NOMO-1 (cell line): Measurements from ENCODE around the gene NUMA1.

Experiments used
- DNase-seq, 2 experiments: peaks; one replicate each; lab custom pipeline; 2025; ENCODE audit not compliant: unreplicated experiment in 2 of 2; lab: John Stamatoyannopoulos, UW

The NUMA1 gene

GRCh38 chr11:72102946-72103753, 22.8 kb upstream of the NUMA1 start, which contains the start of gene LAMTOR1:
TSS of gene LAMTOR1 (minus strand) at chr11:72103297. CDS start at chr11:72103224, 73 bp downstream.
- peak; percentile 94 to 98 for DNase-seq

- DNase-seq: peak in 1 of 2 experiments; percentile 47
Observed at GRCh38 chr11:72102631-72102945, 22.2 kb upstream of the NUMA1 start.

GRCh38 chr11:72102162-72102561, 21.8 kb upstream of the NUMA1 start:
- peak in 1 of 2 experiments; percentile 42 for DNase-seq

- DNase-seq: peak; percentile 78 to 80
Observed at GRCh38 chr11:72100462-72100861, 20.1 kb upstream of the NUMA1 start.

- no peak for DNase-seq
Observed at GRCh38 chr11:72100009-72100408, 19.7 kb upstream of the NUMA1 start.

GRCh38 chr11:72098741-72099140, 18.4 kb upstream of the NUMA1 start:
- DNase-seq: no peak

- DNase-seq: peak; percentile 85 to 91
Observed at GRCh38 chr11:72091292-72091691, 10.9 kb upstream of the NUMA1 start.

- no peak for DNase-seq
Observed at GRCh38 chr11:72088076-72088808, 7.9 kb upstream of the NUMA1 start.

GRCh38 chr11:72085621-72086351, 5.4 kb upstream of the NUMA1 start:
- no peak for DNase-seq

GRCh38 chr11:72084965-72085364, 4.6 kb upstream of the NUMA1 start:
- no peak for DNase-seq

- DNase-seq: no peak
Observed at GRCh38 chr11:72084076-72084475, 3.7 kb upstream of the NUMA1 start.

- no peak for DNase-seq
Observed at GRCh38 chr11:72083414-72083813, 3.1 kb upstream of the NUMA1 start.

GRCh38 chr11:72081821-72082453, 1.6 kb upstream of the NUMA1 start:
- DNase-seq: no peak

GRCh38 chr11:72081184-72081644, 872 bp upstream of the NUMA1 start:
- no peak for DNase-seq

- DNase-seq: no peak
Observed at GRCh38 chr11:72079819-72080325, 470 bp downstream of the NUMA1 start.

GRCh38 chr11:72078477-72078876, 1.9 kb downstream of the NUMA1 start:
- DNase-seq: no peak

- no peak for DNase-seq
Observed at GRCh38 chr11:72075756-72076155, 4.6 kb downstream of the NUMA1 start.

GRCh38 chr11:72075109-72075508, 5.2 kb downstream of the NUMA1 start:
- peak; percentile 14 to 19 for DNase-seq

GRCh38 chr11:72072348-72072747, 8.0 kb downstream of the NUMA1 start:
- DNase-seq: no peak

- DNase-seq: no peak
Observed at GRCh38 chr11:72070491-72070890, 9.9 kb downstream of the NUMA1 start.
